RWPE1 (cell line): Measurements from ENCODE around the gene CATSPER3.

Experiments used
- CTCF ChIA-PET: fragments of 350-600 bp; sonication (Branson Sonifier 250); formaldehyde crosslinking; extraction: SDS; loops from one replicate; lab custom pipeline; 2021; lab: Yijun Ruan, JAX
- POLR2A ChIA-PET: fragments of 400-600 bp; formaldehyde crosslinking; extraction: SDS; loops from one replicate; lab custom pipeline; 2020; ENCODE audit warnings: antibody characterized with exemption; ENCODE audit not compliant: low non-redundant PET; lab: Yijun Ruan, JAX
- DNase-seq: peaks from one replicate; pipeline ENCODE4 v3.0.0; 2012; ENCODE audit warnings: low spot score
- H3K27ac ChIP-seq: fragments of 450-650 bp; 2 replicates; pipeline ENCODE4 v1.5.1; 2017
- CTCF ChIP-seq: fragments of 450-650 bp; conservative IDR thresholded peaks from 2 replicates; pipeline ENCODE4 v1.5.1; 2017; ENCODE audit warnings: low read depth, mild to moderate bottlenecking

Gene CATSPER3

GRCh38 chr5:135040333-135041144 is 72.8 kb downstream of the CATSPER3 start:
- ChIA-PET CTCF (no interaction called here), POLR2A (no interaction called here)
- H3K27ac ChIP-seq, result 0 out of 2 replicates have a peak overlapping the region, but pooled peaks have one; percentile 16
- TF ChIP-seq CTCF, result no peak
- no peak for DNase-seq

- POLR2A ChIA-PET, result no interaction called here
- peak overlapping the region; percentile 16 for H3K27ac ChIP-seq
- CTCF ChIA-PET, result interaction anchor here (0.6 kb wide), 1 partner anchor 146 kb away, joined by 3 read pairs; no protein-coding TSS in a partner anchor
- DNase-seq, result no peak
- TF ChIP-seq CTCF, result no peak
These were observed 73.5 kb downstream of the CATSPER3 start for GRCh38 chr5:135041145-135041587.

GRCh38 chr5:135041726-135042125 is 74.0 kb downstream of the CATSPER3 start:
- peak overlapping the region; percentile 16; the same call in 1 of the 2 replicates for H3K27ac ChIP-seq

GRCh38 chr5:135042595-135042994 is 74.9 kb downstream of the CATSPER3 start:
- no peak overlapping the region for H3K27ac ChIP-seq
- POLR2A ChIA-PET, result no interaction called here
- TF ChIP-seq CTCF, result no peak
- no peak for DNase-seq
- CTCF ChIA-PET, result interaction anchor here (0.6 to 1.5 kb wide), 4 partner anchors 12 to 194 kb away, joined by 3 to 4 read pairs (median 3); no protein-coding TSS in a partner anchor

More at GRCh38 chr5:135041726-135042125, 74.0 kb downstream of the CATSPER3 start:
- POLR2A ChIA-PET, result no interaction called here
- no peak for DNase-seq
- no peak for TF ChIP-seq CTCF
- CTCF ChIA-PET, result interaction anchor here (0.6 to 1.5 kb wide), 2 partner anchors 11 to 145 kb away, joined by 3 to 4 read pairs; no protein-coding TSS in a partner anchor

GRCh38 chr5:135045488-135045887 is 77.8 kb downstream of the CATSPER3 start:
- DNase-seq, result no peak

More at GRCh38 chr5:135045488-135045887, 77.8 kb downstream of the CATSPER3 start:
- CTCF ChIA-PET, result no interaction called here
- H3K27ac ChIP-seq, result no peak overlapping the region
- POLR2A ChIA-PET, result no interaction called here
- no peak for TF ChIP-seq CTCF
